ACC112 (cell line): ENCODE results near the gene CTF1.
"Not testable (repeated sequence)": the region's sequence is repeated elsewhere in the genome, so short reads cannot be mapped to it uniquely, and the experiment has no call there.

Source experiments
- H2AFZ ChIP-seq: fragments of 200-600 bp; sonication (generic); one replicate; pipeline ENCODE4 v1.6.0; 2017; ENCODE audit warnings: antibody characterized with exemption, low read length; ENCODE audit not compliant: unreplicated experiment
- H3K27ac ChIP-seq: fragments of 200-600 bp; sonication (generic); 2 replicates; pipeline ENCODE4 v1.5.1; 2014; ENCODE audit warnings: low read depth, mild to moderate bottlenecking, antibody characterized with exemption, low read length, moderate library complexity
- H3K27me3 ChIP-seq: fragments of 200-600 bp; sonication (generic); 2 replicates; pipeline ENCODE4 v1.6.1; 2014; ENCODE audit warnings: mild to moderate bottlenecking, antibody characterized with exemption, low read length, moderate library complexity, mixed read lengths; ENCODE audit not compliant: insufficient read depth
- H3K36me3 ChIP-seq: fragments of 200-600 bp; sonication (generic); 2 replicates; pipeline ENCODE4 v1.6.1; 2016; ENCODE audit warnings: mild to moderate bottlenecking, antibody characterized with exemption, low read length, moderate library complexity, mixed read lengths; ENCODE audit not compliant: insufficient read depth
- H3K4me1 ChIP-seq: fragments of 200-600 bp; sonication (generic); one replicate; pipeline ENCODE4 v1.6.1; 2016; ENCODE audit warnings: low read length, mixed read lengths; ENCODE audit not compliant: insufficient read depth, unreplicated experiment, control insufficient read depth
- H3K4me3 ChIP-seq: fragments of 200-600 bp; sonication (generic); 2 replicates; pipeline ENCODE4 v1.5.1; 2014; ENCODE audit warnings: mild to moderate bottlenecking, low read depth, low read length
- H3K79me2 ChIP-seq: fragments of 200-600 bp; sonication (generic); one replicate; pipeline ENCODE4 v1.6.0; 2016; ENCODE audit warnings: low read length; ENCODE audit not compliant: control insufficient read depth, unreplicated experiment, insufficient read depth

The CTF1 gene

GRCh38 chr16:30888856-30889499, 7.4 kb upstream of the CTF1 start:
- H3K79me2 ChIP-seq: peaks cover 9% of the 10 kb centered on the region
- peaks cover 6% of the 10 kb centered on the region for H3K4me1 ChIP-seq
- no peak overlapping the region for H2AFZ ChIP-seq
- no peaks in the 10 kb centered on the region for H3K27me3 ChIP-seq
- H3K36me3 ChIP-seq: peaks cover 3% of the 10 kb centered on the region; the same call in 1 of the 2 replicates
- H3K4me3 ChIP-seq: no peak overlapping the region
- no peak overlapping the region for H3K27ac ChIP-seq

DNA sequence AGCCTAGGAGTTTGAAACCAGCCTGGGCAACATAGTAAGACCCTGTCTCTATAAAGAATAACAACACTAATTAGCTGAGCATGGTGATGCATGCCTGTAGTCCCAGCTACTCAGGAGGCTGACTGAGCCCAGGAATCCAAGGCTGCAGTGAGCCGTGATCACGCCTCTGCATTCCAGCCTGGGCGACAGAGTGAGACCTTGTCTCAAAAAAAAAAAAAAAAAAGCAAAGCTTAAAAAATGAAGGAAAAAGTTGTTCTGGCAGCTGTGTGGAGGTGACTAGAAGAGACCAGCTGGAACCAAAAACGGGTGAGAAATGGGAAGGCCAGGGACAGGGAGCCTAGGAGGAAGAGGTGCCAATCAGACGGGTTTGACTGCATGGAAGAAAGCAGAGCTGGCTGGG, 6.7 kb upstream of the CTF1 start:
- Histone ChIP-seq H2AFZ (no peak overlapping the region), H3K27me3 (no peaks in the 10 kb centered on the region), H3K4me3 (no peak overlapping the region), H3K79me2 (peaks cover 9% of the 10 kb centered on the region), H3K27ac (no peak overlapping the region), H3K4me1 (peaks cover 10% of the 10 kb centered on the region), H3K36me3 (peaks cover 3% of the 10 kb centered on the region; the same call in 1 of the 2 replicates)

DNA sequence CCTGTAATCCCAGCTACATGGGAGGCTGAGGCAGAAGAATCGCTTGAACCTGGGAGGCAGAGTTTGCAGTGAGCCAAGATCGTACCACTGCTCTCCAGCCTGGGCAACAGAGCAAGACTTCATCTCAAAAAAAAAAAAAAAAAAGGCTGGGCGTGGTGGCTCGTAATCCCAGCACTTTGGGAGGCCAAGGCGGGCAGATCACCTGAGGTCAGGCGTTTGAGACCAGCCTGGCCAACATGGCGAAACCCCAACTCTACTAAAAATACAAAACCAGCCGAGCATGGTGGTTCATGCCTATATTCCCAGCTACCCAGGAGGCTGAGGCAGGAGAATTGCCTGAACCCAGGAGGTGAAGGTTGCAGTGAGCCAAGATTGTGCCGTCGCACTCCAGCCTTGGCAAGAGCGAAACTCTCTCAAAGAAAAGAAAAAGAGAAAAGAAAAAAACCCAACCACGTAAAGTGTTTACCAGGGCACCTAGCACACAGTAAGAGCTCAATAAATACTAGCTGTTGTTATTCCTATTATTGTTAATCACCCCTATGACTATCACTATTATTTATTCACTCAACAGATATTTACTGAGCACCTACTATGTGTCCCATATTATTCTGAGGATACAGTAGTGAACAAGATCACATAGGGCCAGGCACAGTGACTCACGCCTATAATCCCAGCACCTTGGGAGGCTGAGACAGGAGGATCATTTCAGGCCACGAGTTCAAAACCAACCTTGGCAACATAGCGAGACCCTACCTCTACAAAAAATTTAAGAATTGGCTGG, 5.2 kb upstream of the CTF1 start:
- not testable (repeated sequence) for H3K36me3 ChIP-seq, H3K27ac ChIP-seq, H2AFZ ChIP-seq

GRCh38 chr16:30892670-30893416, 3.6 kb upstream of the CTF1 start:
- H3K4me1 ChIP-seq: peaks cover 25% of the 10 kb centered on the region
- H3K36me3 ChIP-seq: no peaks in the 10 kb centered on the region
- no peak overlapping the region for H3K27ac ChIP-seq
- H2AFZ ChIP-seq: no peak overlapping the region
- H3K79me2 ChIP-seq: peaks cover 9% of the 10 kb centered on the region
- no peaks in the 10 kb centered on the region for H3K27me3 ChIP-seq
- peak overlapping the region; percentile 88 for H3K4me3 ChIP-seq

More for the DNA sequence above, 5.2 kb upstream of the CTF1 start:
- not testable (repeated sequence) for H3K4me3 ChIP-seq, H3K27me3 ChIP-seq, H3K79me2 ChIP-seq
- peaks cover 24% of the 10 kb centered on the region for H3K4me1 ChIP-seq

- H3K79me2 ChIP-seq: peaks cover 9% of the 10 kb centered on the region
- no peaks in the 10 kb centered on the region for H3K27me3 ChIP-seq
Observed at GRCh38 chr16:30893417-30893743, 3.0 kb upstream of the CTF1 start.

GRCh38 chr16:30893744-30894539, 2.5 kb upstream of the CTF1 start, which contains the start of gene BCL7C:
Gene BCL7C, minus strand, starts transcription at chr16:30894077. Its CDS starts 133 bp downstream, at chr16:30893944.
- H2AFZ ChIP-seq: peak within 1 kb of the TSS; percentile 74
- H3K4me3 ChIP-seq: peak within 1 kb of the TSS; percentile 88
- no peaks in the 10 kb centered on the region for H3K27me3 ChIP-seq
- H3K27ac ChIP-seq: peak within 1 kb of the TSS; percentile 28
- peaks cover 9% of the 10 kb centered on the region for H3K79me2 ChIP-seq
- no peaks in the 10 kb centered on the region for H3K36me3 ChIP-seq
- H3K4me1 ChIP-seq: peaks cover 25% of the 10 kb centered on the region

More at GRCh38 chr16:30893417-30893743, 3.0 kb upstream of the CTF1 start:
- H3K27ac ChIP-seq: 0 out of 2 replicates have a peak overlapping the region, but pooled peaks have one; percentile 4
- H3K4me1 ChIP-seq: peaks cover 25% of the 10 kb centered on the region
- H2AFZ ChIP-seq: peak overlapping the region; percentile 74
- H3K4me3 ChIP-seq: peak overlapping the region; percentile 88
- H3K36me3 ChIP-seq: no peaks in the 10 kb centered on the region

GRCh38 chr16:30894540-30895368, 1.7 kb upstream of the CTF1 start:
- peak overlapping the region; percentile 72 for H2AFZ ChIP-seq

GRCh38 chr16:30895627-30896260, 670 bp upstream of the CTF1 start:
- no peaks in the 10 kb centered on the region for H3K27me3 ChIP-seq
- H3K4me3 ChIP-seq: peak overlapping the region; percentile 80
- H3K4me1 ChIP-seq: peaks cover 25% of the 10 kb centered on the region
- H3K27ac ChIP-seq: peak overlapping the region; percentile 82
- peaks cover 9% of the 10 kb centered on the region for H3K79me2 ChIP-seq
- peak overlapping the region; percentile 33 for H2AFZ ChIP-seq
- H3K36me3 ChIP-seq: no peaks in the 10 kb centered on the region

More at GRCh38 chr16:30894540-30895368, 1.7 kb upstream of the CTF1 start:
- peak overlapping the region; percentile 28 for H3K27ac ChIP-seq
- no peaks in the 10 kb centered on the region for H3K36me3 ChIP-seq
- H3K27me3 ChIP-seq: no peaks in the 10 kb centered on the region
- peaks cover 9% of the 10 kb centered on the region for H3K79me2 ChIP-seq
- peaks cover 25% of the 10 kb centered on the region for H3K4me1 ChIP-seq
- H3K4me3 ChIP-seq: peak overlapping the region; percentile 88
